GM12878 (cell line): Measurements from ENCODE around the gene PDE1C.

ENCODE experiments used
- CBX5 ChIP-seq: sonication (generic); IDR thresholded peaks from 2 replicates; pipeline ENCODE4 v1.6.1; 2016; ENCODE audit warnings: low read depth, moderate library complexity, mild to moderate bottlenecking, inconsistent platforms
- CHD4 ChIP-seq: fragments of 200-600 bp; sonication (generic); IDR thresholded peaks from 2 replicates; pipeline ENCODE4 v1.6.1; 2016; ENCODE audit warnings: mild to moderate bottlenecking
- CTCF ChIP-seq, 3 experiments: IDR thresholded peaks in 2 of 3; conservative IDR thresholded peaks in 1 of 3; 2 replicates each; pipeline ENCODE4 v1.5.1; 2011; ENCODE audit warnings: low read depth in 3 of 3, low read length in 3 of 3, mild to moderate bottlenecking in 3 of 3, control low read depth in 2 of 3, moderate library complexity in 2 of 3, inconsistent platforms in 1 of 3, mixed read lengths in 1 of 3; ENCODE audit not compliant: control insufficient read depth in 2 of 3, insufficient read depth in 1 of 3; ENCODE audit errors: extremely low read depth in 1 of 3
- CUX1 ChIP-seq: IDR thresholded peaks from 2 replicates; pipeline ENCODE4 v1.6.1; 2012; ENCODE audit warnings: improper control_type of control experiment, low read depth, low read length; ENCODE audit not compliant: insufficient replicate concordance
- EGR1 ChIP-seq, 2 experiments: IDR thresholded peaks; 1 replicate in 1 of 2; 2 replicates in 1 of 2; pipeline ENCODE4 v1.6.1; 2011 to 2012; ENCODE audit warnings: low read depth in 2 of 2, low read length in 2 of 2, borderline replicate concordance in 1 of 2, mild to moderate bottlenecking in 1 of 2, moderate library complexity in 1 of 2
- IKZF1 ChIP-seq: fragments of 450-650 bp; conservative IDR thresholded peaks from 2 replicates; pipeline ENCODE4 v1.6.1; 2017; ENCODE audit warnings: antibody characterized with exemption, mild to moderate bottlenecking
- PML ChIP-seq: IDR thresholded peaks from 2 replicates; pipeline ENCODE4 v1.6.1; 2012; ENCODE audit warnings: low read length, inconsistent platforms
- POLR2AphosphoS5 ChIP-seq: IDR thresholded peaks from 2 replicates; pipeline ENCODE4 v1.6.1; 2011; ENCODE audit warnings: mild to moderate bottlenecking, low read length, inconsistent platforms
- POU2F2 ChIP-seq: IDR thresholded peaks from 3 replicates; pipeline ENCODE4 v1.6.1; 2011; ENCODE audit warnings: low read depth, mild to moderate bottlenecking, low read length, borderline replicate concordance
- SREBF1 ChIP-seq: IDR thresholded peaks from 2 replicates; pipeline ENCODE4 v1.6.1; 2012; ENCODE audit warnings: mild to moderate bottlenecking, low read length
- YY1 ChIP-seq: IDR thresholded peaks from 2 replicates; pipeline ENCODE4 v1.6.1; 2011; ENCODE audit warnings: low read depth, mild to moderate bottlenecking, low read length
- ZBTB40 ChIP-seq: fragments of 450-650 bp; IDR thresholded peaks from 2 replicates; pipeline ENCODE4 v1.6.1; 2016; ENCODE audit warnings: mild to moderate bottlenecking, moderate library complexity, borderline replicate concordance

GRCh38 chr7:31828520-31828919 lies 241.7 kb downstream of the PDE1C start:
- TF ChIP-seq EGR1 (IDR thresholded peaks at IDR 0.05; ENCODE audit: borderline replicate concordance in 1 of 2, low read depth in 2 of 2, low read length in 2 of 2): no peak
- no peak for TF ChIP-seq POLR2AphosphoS5
- TF ChIP-seq SREBF1: no peak
- no peak for TF ChIP-seq ZBTB40
- no peak for TF ChIP-seq CBX5
- TF ChIP-seq CTCF (IDR thresholded peaks at IDR 0.05 in 2 of 3, conservative IDR thresholded peaks at IDR 0.05 in 1 of 3; ENCODE audit: control insufficient read depth in 2 of 3, extremely low read depth in 1 of 3, insufficient read depth in 1 of 3, low read depth in 3 of 3, low read length in 3 of 3): no peak
- TF ChIP-seq CUX1: no peak
- TF ChIP-seq IKZF1: no peak
- TF ChIP-seq POU2F2: no peak
- no peak for TF ChIP-seq CHD4
- no peak for TF ChIP-seq YY1
- no peak for TF ChIP-seq PML
